HG03095 (cell line): ENCODE results near the gene FOXRED1.
"Not testable (repeated sequence)": the region's sequence is repeated elsewhere in the genome, so short reads cannot be mapped to it uniquely, and the experiment has no call there.

ENCODE experiments used
- ATAC-seq: cut with Tn5 transposase; IDR thresholded peaks from one replicate; pipeline ENCODE4 v1.9.1; 2021; ENCODE audit warnings: moderate library complexity; ENCODE audit not compliant: unreplicated experiment

The FOXRED1 gene

GRCh38 chr11:126268708-126269579 is at the start of gene FOXRED1, which contains the start of gene SRPRA:
Gene FOXRED1 (plus strand): TSS chr11:126269154. CDS start chr11:126269207, 53 bp downstream.
Gene SRPRA (minus strand): TSS chr11:126268895. CDS start chr11:126268804, 91 bp downstream.
- ATAC-seq, result peak; percentile 99

- ATAC-seq, result no peak
Measured at GRCh38 chr11:126219547-126219946, 49.4 kb upstream of the FOXRED1 start.

GRCh38 chr11:126224647-126225294 is 44.2 kb upstream of the FOXRED1 start:
- ATAC-seq, result no peak

- ATAC-seq, result no peak
Measured at GRCh38 chr11:126225295-126225665, 43.7 kb upstream of the FOXRED1 start.

GRCh38 chr11:126226334-126227084 is 42.4 kb upstream of the FOXRED1 start:
- no peak for ATAC-seq

GRCh38 chr11:126229858-126230540 is 39.0 kb upstream of the FOXRED1 start:
- ATAC-seq, result no peak

GRCh38 chr11:126231725-126232459 is 37.1 kb upstream of the FOXRED1 start:
- ATAC-seq, result no peak

GRCh38 chr11:126232683-126233082 is 36.3 kb upstream of the FOXRED1 start:
- ATAC-seq, result no peak

GRCh38 chr11:126233391-126233790 is 35.6 kb upstream of the FOXRED1 start:
- no peak for ATAC-seq

- no peak for ATAC-seq
Measured at GRCh38 chr11:126246636-126247035, 22.3 kb upstream of the FOXRED1 start.

GRCh38 chr11:126253265-126253664 is 15.7 kb upstream of the FOXRED1 start:
- no peak for ATAC-seq

GRCh38 chr11:126254819-126255218 is 14.1 kb upstream of the FOXRED1 start:
- no peak for ATAC-seq

GRCh38 chr11:126255507-126255906 is 13.4 kb upstream of the FOXRED1 start:
- ATAC-seq, result not testable (repeated sequence)

GRCh38 chr11:126256216-126256615 is 12.7 kb upstream of the FOXRED1 start:
- ATAC-seq, result no peak

- no peak for ATAC-seq
Measured at GRCh38 chr11:126257144-126257543, 11.8 kb upstream of the FOXRED1 start.

- ATAC-seq, result no peak
Measured at GRCh38 chr11:126257764-126258163, 11.2 kb upstream of the FOXRED1 start.

GRCh38 chr11:126262216-126262615 is 6.7 kb upstream of the FOXRED1 start:
- no peak for ATAC-seq

GRCh38 chr11:126263489-126263888 is 5.5 kb upstream of the FOXRED1 start:
- ATAC-seq, result no peak

GRCh38 chr11:126265811-126266210 is 3.1 kb upstream of the FOXRED1 start:
- no peak for ATAC-seq

- ATAC-seq, result no peak
Measured at GRCh38 chr11:126267650-126268049, 1.3 kb upstream of the FOXRED1 start.
